Activated CD4-positive, alpha-beta memory T cell treated with anti-CD3 and anti-CD28 coated beads, Interleukin-2, amount 10 ng/mL, durations not matched to agents 7 days and 5 days (primary cell): ENCODE results near the gene RAPGEF6. TPM values are rescaled to one million over a fixed set of nuclear protein-coding genes. Genes with fewer than 3 reads are reported as not detected.

Experiments used
- CTCF ChIA-PET: fragments of 350-600 bp; sonication (Branson Sonifier 250); formaldehyde crosslinking; loops from one replicate; lab custom pipeline; 2021; ENCODE audit warnings: antibody characterized with exemption, inconsistent platforms; lab: Charles Lee
- POLR2A ChIA-PET: fragments of 350-600 bp; sonication (Branson Sonifier 250); formaldehyde crosslinking; loops from one replicate; lab custom pipeline; 2021; ENCODE audit warnings: antibody characterized with exemption; lab: Charles Lee
- DNase-seq: peaks from one replicate; pipeline ENCODE4 v3.0.0-alpha.2; 2020
- H3K27ac Mint-ChIP-seq: one replicate; pipeline ENCODE4 v1.8.0; 2021; ENCODE audit warnings: mild to moderate bottlenecking, mixed read lengths
- H3K27me3 Mint-ChIP-seq: one replicate; pipeline ENCODE4 v1.8.0; 2021; ENCODE audit warnings: mixed read lengths
- H3K36me3 Mint-ChIP-seq: one replicate; pipeline ENCODE4 v1.8.0; 2021; ENCODE audit warnings: low read depth, mixed read lengths
- H3K4me1 Mint-ChIP-seq: one replicate; pipeline ENCODE4 v1.8.0; 2021; ENCODE audit warnings: mixed read lengths
- H3K4me3 Mint-ChIP-seq: one replicate; pipeline ENCODE4 v1.8.0; 2021; ENCODE audit warnings: mild to moderate bottlenecking, mixed read lengths
- H3K9me3 Mint-ChIP-seq: one replicate; pipeline ENCODE4 v1.8.0; 2021; ENCODE audit warnings: mixed read lengths
- total RNA-seq, 2 experiments: library from RNA; stranded (reverse); gene quantifications; one replicate each; pipeline ENCODE4 v1.2.3, GENCODE V29; 2021

RAPGEF6 gene
- total RNA-seq, 2 experiments from 2014 or later, result 40.7 to 44.5 TPM

DNA sequence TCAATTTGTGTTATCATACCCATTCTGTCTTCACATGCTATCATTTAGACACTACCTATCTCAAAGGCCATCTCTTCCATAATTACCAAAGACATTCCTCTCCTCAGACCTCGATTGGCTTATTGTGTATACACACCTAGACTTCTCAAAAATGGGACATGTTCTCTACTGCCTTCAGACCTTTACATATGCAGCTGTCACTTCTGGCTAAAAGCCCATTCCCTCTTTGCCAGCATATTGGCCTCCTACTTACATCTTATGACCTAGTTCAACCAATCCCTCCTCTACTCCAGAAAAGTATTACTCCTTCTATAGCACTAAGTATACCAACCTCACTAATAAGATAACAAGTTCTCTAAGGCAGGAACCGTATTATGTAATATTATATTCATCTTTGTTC is 84.4 kb downstream of the RAPGEF6 start:
- ChIA-PET CTCF (interaction anchor here (0.7 kb wide), 1 partner anchor 40 kb away, joined by 3 read pairs; no protein-coding TSS in a partner anchor), POLR2A (interaction anchor here (1.0 to 1.2 kb wide), 2 partner anchors 19 to 36 kb away, joined by 3 read pairs; no protein-coding TSS in a partner anchor)
- H3K4me1 Mint-ChIP-seq, result peaks cover 39% of the 10 kb centered on the region

DNA sequence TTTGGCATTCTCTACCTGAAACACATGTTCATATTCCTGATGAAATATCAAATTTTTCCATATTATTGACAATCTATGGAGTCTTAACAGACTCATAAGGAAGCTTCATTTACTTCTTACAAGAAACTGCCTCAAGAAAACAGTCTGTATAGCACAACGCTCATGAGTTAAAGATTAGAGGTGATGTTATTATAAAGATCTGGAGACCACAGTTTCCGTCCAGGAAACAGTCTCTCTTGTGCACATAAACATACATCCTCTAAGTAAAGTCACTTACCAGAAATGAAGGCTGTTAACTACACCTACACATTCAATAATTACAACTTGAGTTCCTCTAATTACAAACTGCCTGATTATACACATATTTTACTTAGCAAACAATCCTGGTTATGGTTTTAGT is 86.9 kb downstream of the RAPGEF6 start:
- POLR2A ChIA-PET, result interaction anchor here (0.8 to 4.3 kb wide), 8 partner anchors 9 to 88 kb away, joined by 3 to 62 read pairs (median 4); no protein-coding TSS in a partner anchor
- no peak for DNase-seq
- H3K4me3 Mint-ChIP-seq, result peak overlapping the region; percentile 89
- peaks cover 2% of the 10 kb centered on the region for H3K9me3 Mint-ChIP-seq
- no peaks in the 10 kb centered on the region for H3K27me3 Mint-ChIP-seq
- CTCF ChIA-PET, result interaction anchor here (1.0 to 4.1 kb wide), 3 partner anchors 15 to 65 kb away, joined by 3 to 13 read pairs (median 5); no protein-coding TSS in a partner anchor
- H3K4me1 Mint-ChIP-seq, result peaks cover 53% of the 10 kb centered on the region
- peaks cover 55% of the 10 kb centered on the region for H3K36me3 Mint-ChIP-seq
- H3K27ac Mint-ChIP-seq, result peak overlapping the region; percentile 90

More for the DNA sequence above, 84.4 kb downstream of the RAPGEF6 start:
- no peak for DNase-seq
- peaks cover 56% of the 10 kb centered on the region for H3K36me3 Mint-ChIP-seq
- H3K27me3 Mint-ChIP-seq, result no peaks in the 10 kb centered on the region
- H3K4me3 Mint-ChIP-seq, result no peak overlapping the region
- H3K9me3 Mint-ChIP-seq, result peaks cover 2% of the 10 kb centered on the region
- no peak overlapping the region for H3K27ac Mint-ChIP-seq

- Mint-ChIP-seq H3K4me3 (peak overlapping the region; percentile 68), H3K27me3 (no peaks in the 10 kb centered on the region), H3K9me3 (no peaks in the 10 kb centered on the region), H3K27ac (peak overlapping the region; percentile 18), H3K4me1 (peaks cover 70% of the 10 kb centered on the region), H3K36me3 (peaks cover 59% of the 10 kb centered on the region)
- CTCF ChIA-PET, result interaction anchor here (1.2 to 4.1 kb wide), 2 partner anchors 13 to 33 kb away, joined by 3 to 13 read pairs; no protein-coding TSS in a partner anchor
- no peak for DNase-seq
- POLR2A ChIA-PET, result interaction anchor here (4.3 kb wide), 1 partner anchor 15 kb away, joined by 62 read pairs; no protein-coding TSS in a partner anchor
These were observed 89.2 kb downstream of the RAPGEF6 start for GRCh38 chr5:131545845-131546244.

GRCh38 chr5:131542723-131543122 is 92.3 kb downstream of the RAPGEF6 start:
- Mint-ChIP-seq H3K4me1 (peaks cover 64% of the 10 kb centered on the region), H3K27ac (no peak overlapping the region), H3K27me3 (no peaks in the 10 kb centered on the region), H3K9me3 (no peaks in the 10 kb centered on the region), H3K36me3 (peaks cover 67% of the 10 kb centered on the region), H3K4me3 (no peak overlapping the region)
- POLR2A ChIA-PET, result interaction anchor here (1.4 kb wide), 1 partner anchor 11 kb away, joined by 3 read pairs; no protein-coding TSS in a partner anchor
- CTCF ChIA-PET, result interaction anchor here (2.4 kb wide), 1 partner anchor 10 kb away, joined by 9 read pairs; no protein-coding TSS in a partner anchor
- DNase-seq, result no peak

DNA sequence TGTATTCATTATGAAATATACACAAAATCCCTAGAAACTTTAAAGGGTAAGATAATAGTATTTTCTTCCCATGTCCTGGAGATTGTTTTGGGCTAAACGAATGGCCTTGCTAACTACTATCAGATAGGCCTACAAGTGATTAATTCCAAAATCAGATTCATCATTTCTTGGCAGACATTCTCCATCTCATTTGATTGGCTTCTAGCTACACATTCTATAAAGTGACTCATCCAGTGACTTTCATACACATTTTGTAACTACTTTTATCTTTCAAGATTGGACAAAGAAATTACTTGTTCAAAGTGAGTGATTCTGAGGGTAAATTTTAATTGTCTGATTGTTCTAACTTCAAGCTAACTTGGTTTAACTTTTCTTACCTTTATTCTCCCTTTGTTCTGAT is 93.3 kb downstream of the RAPGEF6 start:
- H3K4me3 Mint-ChIP-seq, result no peak overlapping the region
- H3K36me3 Mint-ChIP-seq, result peaks cover 63% of the 10 kb centered on the region
- no peaks in the 10 kb centered on the region for H3K27me3 Mint-ChIP-seq
- H3K9me3 Mint-ChIP-seq, result no peaks in the 10 kb centered on the region
- ChIA-PET CTCF (interaction anchor here (2.4 kb wide), 1 partner anchor 9 kb away, joined by 9 read pairs; no protein-coding TSS in a partner anchor), POLR2A (interaction anchor here (1.5 kb wide), 1 partner anchor 10 kb away, joined by 8 read pairs; no protein-coding TSS in a partner anchor)
- H3K27ac Mint-ChIP-seq, result no peak overlapping the region
- H3K4me1 Mint-ChIP-seq, result peaks cover 68% of the 10 kb centered on the region
- DNase-seq, result no peak

GRCh38 chr5:131541071-131541470 is 94.0 kb downstream of the RAPGEF6 start:
- H3K4me1 Mint-ChIP-seq, result peaks cover 74% of the 10 kb centered on the region
- no peak overlapping the region for H3K4me3 Mint-ChIP-seq
- H3K36me3 Mint-ChIP-seq, result peaks cover 66% of the 10 kb centered on the region
- no peaks in the 10 kb centered on the region for H3K27me3 Mint-ChIP-seq
- H3K27ac Mint-ChIP-seq, result no peak overlapping the region
- H3K9me3 Mint-ChIP-seq, result no peaks in the 10 kb centered on the region
- ChIA-PET POLR2A (interaction anchor here (1.5 kb wide), 1 partner anchor 9 kb away, joined by 8 read pairs; no protein-coding TSS in a partner anchor), CTCF (interaction anchor here (2.4 kb wide), 1 partner anchor 8 kb away, joined by 9 read pairs; no protein-coding TSS in a partner anchor)
- no peak for DNase-seq

- Mint-ChIP-seq H3K4me3 (no peak overlapping the region), H3K27ac (no peak overlapping the region), H3K36me3 (peaks cover 60% of the 10 kb centered on the region), H3K9me3 (no peaks in the 10 kb centered on the region), H3K4me1 (peaks cover 74% of the 10 kb centered on the region), H3K27me3 (no peaks in the 10 kb centered on the region)
- POLR2A ChIA-PET, result interaction anchor here (1.5 kb wide), 1 partner anchor 9 kb away, joined by 3 read pairs; no protein-coding TSS in a partner anchor
- no peak for DNase-seq
- CTCF ChIA-PET, result no interaction called here
These were observed 95.8 kb downstream of the RAPGEF6 start for GRCh38 chr5:131539251-131539650.

- H3K27me3 Mint-ChIP-seq, result no peaks in the 10 kb centered on the region
- DNase-seq, result no peak
- H3K9me3 Mint-ChIP-seq, result no peaks in the 10 kb centered on the region
- H3K27ac Mint-ChIP-seq, result no peak overlapping the region
- no peak overlapping the region for H3K4me3 Mint-ChIP-seq
- ChIA-PET CTCF (no interaction called here), POLR2A (interaction anchor here (0.6 kb wide), 1 partner anchor 10 kb away, joined by 3 read pairs; no protein-coding TSS in a partner anchor)
- H3K4me1 Mint-ChIP-seq, result peaks cover 75% of the 10 kb centered on the region
- peaks cover 55% of the 10 kb centered on the region for H3K36me3 Mint-ChIP-seq
These were observed 96.8 kb downstream of the RAPGEF6 start for GRCh38 chr5:131538177-131538593.

DNA sequence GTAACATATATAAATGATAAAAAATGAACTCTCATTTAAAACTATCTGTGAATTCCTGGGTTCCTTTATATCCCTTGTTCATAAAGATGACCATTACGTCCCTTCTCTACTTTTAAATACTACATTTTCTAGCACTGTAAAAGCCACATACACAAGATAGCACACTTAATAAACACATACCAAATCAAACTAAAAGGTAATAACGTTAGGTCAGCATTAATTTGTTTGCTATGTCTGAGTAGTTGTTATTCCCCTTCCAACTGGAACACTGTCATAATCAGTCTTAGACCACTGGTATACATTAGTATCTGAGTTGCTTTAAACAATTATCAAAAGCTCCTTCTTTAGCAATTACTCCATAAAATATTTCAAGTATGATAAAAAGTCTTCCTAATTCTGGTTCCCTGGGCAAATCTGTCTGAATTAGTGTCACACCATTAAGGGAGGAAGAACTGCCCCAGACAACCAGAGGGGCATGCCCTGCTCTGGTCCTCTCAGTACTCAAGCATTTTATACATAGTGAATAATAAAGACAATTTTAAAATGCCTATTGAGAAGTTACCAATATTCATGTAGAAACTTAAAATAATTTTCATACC is 98.1 kb downstream of the RAPGEF6 start:
- CTCF ChIA-PET, result no interaction called here
- POLR2A ChIA-PET, result interaction anchor here (1.3 kb wide), 1 partner anchor 11 kb away, joined by 6 read pairs; no protein-coding TSS in a partner anchor
- DNase-seq, result no peak
- no peaks in the 10 kb centered on the region for H3K27me3 Mint-ChIP-seq
- no peak overlapping the region for H3K27ac Mint-ChIP-seq
- no peaks in the 10 kb centered on the region for H3K9me3 Mint-ChIP-seq
- H3K4me3 Mint-ChIP-seq, result no peak overlapping the region
- peaks cover 77% of the 10 kb centered on the region for H3K4me1 Mint-ChIP-seq
- H3K36me3 Mint-ChIP-seq, result peaks cover 49% of the 10 kb centered on the region

- H3K27me3 Mint-ChIP-seq, result no peaks in the 10 kb centered on the region
- peak overlapping the region; percentile 19 for H3K27ac Mint-ChIP-seq
- H3K9me3 Mint-ChIP-seq, result no peaks in the 10 kb centered on the region
- CTCF ChIA-PET, result no interaction called here
- peaks cover 73% of the 10 kb centered on the region for H3K4me1 Mint-ChIP-seq
- peaks cover 44% of the 10 kb centered on the region for H3K36me3 Mint-ChIP-seq
- no peak for DNase-seq
- H3K4me3 Mint-ChIP-seq, result peak overlapping the region; percentile 20
- POLR2A ChIA-PET, result interaction anchor here (1.3 kb wide), 1 partner anchor 12 kb away, joined by 6 read pairs; no protein-coding TSS in a partner anchor
These were observed 98.7 kb downstream of the RAPGEF6 start for GRCh38 chr5:131536211-131536826.

- Mint-ChIP-seq H3K27ac (no peak overlapping the region), H3K4me1 (peaks cover 75% of the 10 kb centered on the region), H3K4me3 (no peak overlapping the region), H3K27me3 (no peaks in the 10 kb centered on the region), H3K9me3 (no peaks in the 10 kb centered on the region), H3K36me3 (peaks cover 38% of the 10 kb centered on the region)
- POLR2A ChIA-PET, result no interaction called here
- CTCF ChIA-PET, result no interaction called here
- no peak for DNase-seq
These were observed 100.1 kb downstream of the RAPGEF6 start for GRCh38 chr5:131534974-131535373.

GRCh38 chr5:131533836-131534235 is 101.2 kb downstream of the RAPGEF6 start:
- no peak for DNase-seq
- H3K36me3 Mint-ChIP-seq, result peaks cover 32% of the 10 kb centered on the region
- peaks cover 75% of the 10 kb centered on the region for H3K4me1 Mint-ChIP-seq
- ChIA-PET CTCF (interaction anchor here (0.7 to 2.8 kb wide), 4 partner anchors 8 to 33 kb away, joined by 3 to 13 read pairs (median 6); no protein-coding TSS in a partner anchor), POLR2A (interaction anchor here (0.7 to 6.1 kb wide), 3 partner anchors 14 to 27 kb away, joined by 3 to 62 read pairs (median 20); no protein-coding TSS in a partner anchor)
- no peaks in the 10 kb centered on the region for H3K27me3 Mint-ChIP-seq
- no peak overlapping the region for H3K4me3 Mint-ChIP-seq
- H3K9me3 Mint-ChIP-seq, result no peaks in the 10 kb centered on the region
- peak overlapping the region; percentile 4 for H3K27ac Mint-ChIP-seq
